RKO (cell line): ENCODE data around the gene ARRDC2.
"Not testable (repeated sequence)": the region's sequence is repeated elsewhere in the genome, so short reads cannot be mapped to it uniquely, and the experiment has no call there.

Experiments used
- DNase-seq: peaks from one replicate; pipeline ENCODE4 v3.0.0-alpha.2; 2016; ENCODE audit warnings: low spot score

ARRDC2 gene

DNA sequence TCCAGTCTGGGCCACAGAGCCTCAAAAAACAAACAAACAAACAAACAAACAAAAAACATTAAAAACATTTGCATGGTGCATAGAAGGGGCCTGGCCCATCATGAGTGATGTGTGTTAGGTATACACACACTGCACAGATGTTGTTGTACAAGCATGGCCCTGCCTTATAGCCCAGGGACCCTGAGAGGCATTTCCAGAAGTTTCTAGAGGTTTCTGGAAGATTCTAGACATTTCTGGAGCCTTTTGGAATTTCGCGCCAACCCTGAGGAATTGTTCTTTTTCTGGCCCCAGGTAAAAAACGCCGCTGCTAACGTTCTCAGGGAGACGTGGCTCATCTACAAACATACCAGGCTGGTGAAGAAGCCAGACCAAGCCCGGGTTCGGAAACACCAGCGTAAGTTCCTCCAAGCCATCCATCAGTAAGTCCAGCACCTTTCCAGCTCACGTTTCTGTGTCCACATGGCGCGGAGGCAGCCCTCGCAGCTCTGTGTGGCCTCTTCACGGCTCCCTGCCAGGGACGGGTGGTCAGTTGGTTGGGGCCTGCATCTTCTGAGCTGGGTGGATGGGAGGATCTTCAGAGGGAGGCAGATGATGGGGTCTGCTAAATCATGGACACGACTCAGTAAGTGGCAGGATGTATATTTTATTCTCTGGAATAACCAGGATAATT, 18.4 kb upstream of the ARRDC2 start:
- DNase-seq: no peak

DNA sequence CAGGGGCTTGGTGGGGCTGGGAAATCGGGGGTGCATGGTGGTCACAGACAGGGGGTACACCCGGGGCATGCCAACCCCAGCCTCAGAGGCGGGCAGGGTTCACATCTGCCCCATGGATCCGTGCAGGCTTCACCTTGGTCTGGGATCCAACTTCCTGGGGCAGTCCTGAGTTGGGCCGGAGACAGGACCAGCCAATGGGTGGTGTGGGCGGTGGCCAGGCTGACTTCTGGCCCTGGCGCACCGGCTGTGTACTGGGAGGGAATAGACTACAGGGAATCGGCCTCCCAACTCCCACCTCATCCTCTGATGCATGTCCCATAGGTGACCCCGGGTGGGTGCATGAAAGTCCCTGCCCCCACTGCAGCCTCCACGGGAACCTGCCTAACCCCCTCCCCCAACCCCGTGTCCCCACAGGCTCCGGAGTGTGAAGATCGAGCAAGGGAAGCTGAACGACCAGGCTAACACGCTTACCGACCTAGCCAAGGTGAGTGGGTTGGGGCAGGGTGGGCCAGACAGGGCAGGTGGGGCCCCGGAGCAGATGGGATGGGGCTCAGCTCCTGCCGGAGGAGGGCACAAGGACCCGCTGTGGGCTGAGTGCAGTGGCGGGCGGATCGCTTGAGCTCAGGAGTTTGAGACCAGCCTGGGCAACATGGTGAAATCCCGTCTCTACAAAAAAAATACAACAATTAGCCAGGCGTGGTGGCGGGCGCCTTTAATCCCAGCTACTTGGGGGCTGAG, 14.7 kb upstream of the ARRDC2 start:
- DNase-seq: no peak

DNA sequence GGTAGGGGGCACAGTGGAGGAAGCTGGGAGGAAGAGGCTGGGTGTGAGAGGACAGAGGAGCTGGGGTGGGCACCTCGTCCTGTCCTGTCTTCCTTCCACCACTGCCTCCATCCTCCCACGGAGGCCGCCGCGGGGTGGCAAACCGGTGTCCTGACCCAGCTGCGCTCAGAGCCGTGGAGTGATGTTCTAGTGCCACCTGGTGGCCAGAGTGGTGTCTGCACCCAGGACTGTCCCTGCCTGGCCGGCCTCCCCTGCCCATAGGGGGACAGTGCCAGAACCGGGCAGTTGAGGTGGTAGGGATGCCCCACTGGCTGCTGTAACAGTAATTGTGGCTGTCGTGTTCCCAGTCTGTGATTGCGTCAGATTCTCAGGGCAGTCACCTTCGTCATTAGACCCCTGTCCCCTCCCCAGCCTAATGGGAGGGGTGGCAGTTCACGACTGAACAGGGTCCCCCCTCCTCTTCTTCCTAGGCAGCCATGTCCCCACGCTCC, 11.1 kb upstream of the ARRDC2 start:
- DNase-seq: peak; percentile 83

DNA sequence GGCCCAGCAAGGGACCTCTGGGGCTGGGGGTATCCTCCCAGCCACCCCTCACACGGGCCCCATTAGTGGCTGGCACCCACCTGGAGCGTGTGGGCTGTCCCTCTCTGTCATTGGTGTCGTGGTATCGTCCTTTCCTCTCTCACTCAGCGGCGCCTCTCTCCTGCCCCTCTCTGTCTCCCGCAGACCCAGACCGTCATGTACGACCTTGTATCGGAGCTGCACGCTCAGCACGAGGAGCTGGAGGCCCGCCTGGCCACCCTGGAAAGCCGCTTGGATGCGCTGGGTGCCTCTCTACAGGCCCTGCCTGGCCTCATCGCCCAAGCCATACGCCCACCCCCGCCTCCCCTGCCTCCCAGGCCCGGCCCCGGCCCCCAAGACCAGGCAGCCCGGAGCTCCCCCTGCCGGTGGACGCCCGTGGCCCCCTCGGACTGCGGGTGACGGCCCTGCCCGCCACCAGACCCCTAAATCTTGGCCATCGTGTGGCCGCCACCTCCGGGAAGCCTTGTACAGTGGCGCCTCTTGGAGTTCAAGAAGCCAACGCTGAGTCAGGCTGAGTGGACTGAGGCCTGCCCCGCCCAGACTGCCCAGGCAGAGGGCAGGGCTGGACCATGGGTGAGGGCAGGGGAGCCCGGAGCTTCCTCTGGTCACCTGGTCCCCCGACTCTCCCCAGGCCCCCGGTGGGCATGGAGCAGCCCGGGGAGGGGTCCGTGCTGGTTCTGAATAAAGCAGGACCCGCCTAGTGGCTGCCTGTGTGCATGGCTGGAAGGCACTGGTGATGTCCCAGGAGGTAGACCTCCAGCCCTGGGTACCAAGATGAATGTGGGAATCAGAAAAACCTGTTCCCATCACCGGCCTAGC, 9.8 kb upstream of the ARRDC2 start:
- peak; percentile 90 for DNase-seq

- DNase-seq: no peak
Observed at GRCh38 chr19:17998827-17999150, 9.2 kb upstream of the ARRDC2 start.

DNA sequence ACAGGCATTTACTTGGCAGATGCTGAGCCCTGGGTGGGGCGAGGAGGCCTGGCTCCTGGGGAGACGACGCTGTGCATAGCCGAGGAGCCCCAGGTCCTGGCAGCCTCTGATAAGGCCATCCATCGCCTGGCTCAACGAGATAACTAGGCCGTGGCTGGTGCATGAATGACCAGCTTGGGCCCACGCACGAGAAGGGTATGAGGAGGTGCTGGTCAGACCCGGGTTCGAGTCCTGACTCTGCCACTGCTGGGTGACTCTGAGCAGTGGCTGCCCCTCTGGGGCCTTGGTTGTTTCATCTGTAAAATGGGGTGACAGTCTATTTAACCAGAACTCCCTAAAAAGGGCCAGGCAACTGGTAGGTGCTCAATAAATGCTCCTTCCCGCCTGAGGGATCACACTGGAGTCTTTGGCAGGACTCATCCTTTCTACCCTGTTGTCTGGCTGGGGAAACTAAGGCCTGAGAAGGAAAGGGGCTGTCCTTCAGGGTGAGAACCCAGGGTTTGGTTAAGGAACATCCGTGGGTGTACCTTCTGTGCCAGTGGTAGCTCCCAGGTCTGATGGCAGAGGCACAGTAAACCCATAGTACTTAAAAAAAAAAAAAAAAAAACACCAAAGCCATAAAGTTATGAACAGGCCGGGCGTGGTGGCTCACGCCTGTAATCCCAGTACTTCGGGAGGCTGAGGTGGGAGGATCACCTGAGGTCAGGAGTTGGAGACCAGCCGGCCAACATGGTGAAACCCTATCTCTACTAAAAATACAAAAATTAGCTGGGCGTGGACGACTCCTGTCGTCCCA, 8.1 kb upstream of the ARRDC2 start:
- no peak for DNase-seq

DNA sequence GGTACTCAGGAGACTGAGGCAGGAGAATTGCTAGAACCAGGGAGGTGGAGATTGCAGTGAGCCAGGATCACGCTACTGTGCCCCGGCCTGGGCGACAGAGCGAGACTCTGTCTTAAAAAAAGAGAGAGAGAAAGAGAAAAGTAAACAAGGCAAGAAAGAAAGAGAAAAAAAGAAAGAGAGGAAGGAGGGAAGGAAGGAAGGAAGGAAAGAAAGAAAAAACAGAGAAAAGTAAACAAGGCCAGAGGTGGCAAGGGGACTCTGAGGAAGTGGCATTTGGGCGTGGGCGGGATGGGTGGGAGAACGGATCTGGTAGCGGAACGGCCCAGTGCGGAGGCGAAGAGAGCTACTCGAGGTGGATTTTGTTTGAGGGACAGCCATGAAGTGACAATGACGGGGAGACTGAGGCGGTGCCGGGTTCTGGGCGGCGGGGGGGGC, 7.5 kb upstream of the ARRDC2 start:
- DNase-seq: no peak

GRCh38 chr19:18000915-18001776, 6.8 kb upstream of the ARRDC2 start:
- peak; percentile 91 for DNase-seq

DNA sequence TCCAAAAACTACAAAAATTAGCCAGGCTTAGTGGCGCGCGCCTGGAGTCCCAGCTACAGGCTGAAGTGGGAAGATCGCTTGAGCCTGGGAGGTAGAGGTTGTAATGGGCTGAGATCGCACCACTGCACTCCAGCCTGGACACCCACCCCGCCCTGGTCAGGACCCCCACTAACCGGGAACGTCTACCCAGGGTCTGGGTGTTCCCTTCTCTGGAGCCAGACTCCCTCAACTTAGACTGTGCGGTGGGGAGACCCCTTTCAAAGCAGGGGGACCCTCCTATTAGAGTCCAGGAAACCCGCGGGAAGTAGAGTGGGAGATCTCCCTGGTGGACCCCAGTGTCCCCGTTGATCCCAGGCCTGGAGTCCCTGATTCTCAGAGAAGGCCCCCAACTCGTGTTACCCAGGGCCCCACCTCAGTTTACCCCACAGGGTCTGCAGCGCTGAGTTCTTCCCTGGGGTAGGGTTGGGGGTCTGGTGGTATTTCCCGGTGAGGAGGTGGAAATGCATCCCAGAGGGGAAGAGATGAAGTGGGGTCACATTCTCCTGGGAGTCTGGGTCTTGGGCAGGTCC, 6.1 kb upstream of the ARRDC2 start:
- peak; percentile 48 for DNase-seq

DNA sequence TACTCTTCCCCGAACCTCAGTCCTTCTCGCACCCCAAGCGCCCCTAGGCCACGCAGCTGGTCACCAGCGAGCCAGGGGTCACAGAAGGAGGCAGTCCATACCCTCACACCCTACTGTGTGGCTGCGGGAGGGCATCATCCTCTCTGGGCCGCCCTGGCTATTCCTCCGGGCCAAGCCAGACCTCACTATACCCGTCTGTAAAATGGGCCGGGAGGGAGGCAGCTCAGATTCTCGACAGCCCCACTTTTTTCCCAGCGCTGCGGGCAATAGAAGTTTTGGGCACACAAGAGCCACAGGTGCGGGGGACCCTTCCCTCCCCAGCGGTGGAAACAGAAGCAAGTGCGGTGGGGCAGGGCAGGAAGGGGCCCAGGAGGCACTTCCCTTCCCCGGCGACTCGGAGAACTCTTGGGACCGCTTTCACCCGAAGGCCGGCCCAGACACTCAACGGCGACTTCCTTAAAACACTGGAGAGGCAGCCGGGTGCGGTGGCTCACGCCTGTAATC, 5.6 kb upstream of the ARRDC2 start:
- DNase-seq: no peak

- DNase-seq: not testable (repeated sequence)
Observed at GRCh38 chr19:18005750-18006149, 2.2 kb upstream of the ARRDC2 start.

GRCh38 chr19:18007044-18007916, 690 bp upstream of the ARRDC2 start:
- peak; percentile 72 for DNase-seq

DNA sequence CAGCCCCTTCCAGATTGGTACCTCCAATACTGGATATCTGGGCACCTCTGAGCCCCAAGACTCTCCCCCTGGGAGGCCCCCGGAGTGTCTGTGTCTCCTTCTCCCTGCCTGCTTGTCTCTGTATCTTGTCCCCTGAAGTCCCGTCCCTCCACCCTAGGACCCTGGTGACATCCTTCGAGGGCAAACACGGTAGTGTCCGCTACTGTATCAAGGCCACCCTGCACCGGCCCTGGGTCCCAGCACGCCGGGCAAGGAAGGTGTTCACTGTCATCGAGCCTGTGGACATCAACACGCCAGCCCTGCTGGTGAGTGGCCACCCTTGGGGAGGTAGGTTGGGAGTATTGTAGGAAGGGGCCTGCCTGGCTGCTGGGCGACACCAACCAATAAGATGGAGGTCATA, 844 bp downstream of the ARRDC2 start:
- no peak for DNase-seq

DNA sequence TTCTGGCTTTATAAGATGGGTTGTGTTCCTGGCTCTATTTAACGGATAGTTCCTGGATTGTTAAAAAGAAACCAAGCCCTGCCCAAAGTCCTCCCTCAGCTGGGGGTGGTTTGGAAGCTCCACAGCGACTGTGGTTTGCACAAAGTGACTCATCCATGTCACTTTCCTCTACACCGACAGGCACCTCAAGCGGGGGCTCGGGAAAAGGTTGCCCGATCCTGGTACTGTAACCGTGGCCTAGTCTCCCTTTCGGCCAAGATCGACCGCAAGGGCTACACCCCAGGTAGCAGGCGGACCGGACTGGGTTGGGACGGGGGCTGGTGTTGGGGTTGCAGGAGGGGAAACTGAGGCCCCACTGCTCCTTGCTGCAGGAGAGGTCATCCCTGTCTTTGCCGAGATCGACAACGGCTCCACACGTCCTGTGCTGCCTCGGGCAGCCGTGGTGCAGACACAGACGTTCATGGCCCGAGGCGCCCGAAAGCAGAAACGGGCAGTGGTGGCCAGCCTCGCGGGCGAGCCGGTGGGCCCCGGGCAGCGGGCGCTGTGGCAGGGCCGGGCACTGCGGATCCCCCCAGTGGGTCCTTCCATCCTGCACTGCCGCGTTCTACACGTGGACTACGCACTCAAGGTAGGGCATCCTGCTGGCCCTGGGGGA, 1.6 kb downstream of the ARRDC2 start:
- DNase-seq: no peak

GRCh38 chr19:18010149-18010548, 2.2 kb downstream of the ARRDC2 start:
- DNase-seq: no peak

GRCh38 chr19:18013210-18014111, 5.5 kb downstream of the ARRDC2 start:
- DNase-seq: no peak

DNA sequence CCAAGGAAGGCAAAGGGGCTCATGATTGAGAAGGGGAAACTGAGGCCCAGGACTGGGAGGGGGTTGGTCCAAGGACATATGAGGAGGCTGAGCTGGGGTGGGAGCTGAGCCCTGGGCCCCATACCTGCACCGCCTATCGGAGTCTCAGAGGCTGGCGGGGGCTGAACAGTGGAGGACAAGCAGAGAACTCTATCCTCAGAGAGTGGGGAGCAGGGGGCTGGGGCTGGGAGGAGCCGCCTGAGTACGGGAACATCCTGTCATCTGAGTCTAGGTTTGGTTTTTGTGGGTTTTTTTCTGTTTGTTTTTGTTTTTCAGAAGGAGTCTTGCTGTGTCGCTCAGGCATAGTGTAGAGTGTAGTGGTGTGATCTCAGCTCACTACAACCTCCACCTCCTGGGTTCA, 6.2 kb downstream of the ARRDC2 start:
- no peak for DNase-seq
